ENCODE measurements around the gene BNC2.

The BNC2 gene

GRCh38 chr9:16716601-16717000 is 153.9 kb downstream of the BNC2 start:
- no peak overlapping the region for H3K4me3 ChIP-seq (replicated peaks in 1 of 2; ENCODE audit: low read depth in 2 of 2, low read length in 2 of 2)
- peak in 1 of 2 donors; percentile 60 for DNase-seq (ENCODE audit: low read depth in 2 of 2)
- TF ChIP-seq, protein P1, sequence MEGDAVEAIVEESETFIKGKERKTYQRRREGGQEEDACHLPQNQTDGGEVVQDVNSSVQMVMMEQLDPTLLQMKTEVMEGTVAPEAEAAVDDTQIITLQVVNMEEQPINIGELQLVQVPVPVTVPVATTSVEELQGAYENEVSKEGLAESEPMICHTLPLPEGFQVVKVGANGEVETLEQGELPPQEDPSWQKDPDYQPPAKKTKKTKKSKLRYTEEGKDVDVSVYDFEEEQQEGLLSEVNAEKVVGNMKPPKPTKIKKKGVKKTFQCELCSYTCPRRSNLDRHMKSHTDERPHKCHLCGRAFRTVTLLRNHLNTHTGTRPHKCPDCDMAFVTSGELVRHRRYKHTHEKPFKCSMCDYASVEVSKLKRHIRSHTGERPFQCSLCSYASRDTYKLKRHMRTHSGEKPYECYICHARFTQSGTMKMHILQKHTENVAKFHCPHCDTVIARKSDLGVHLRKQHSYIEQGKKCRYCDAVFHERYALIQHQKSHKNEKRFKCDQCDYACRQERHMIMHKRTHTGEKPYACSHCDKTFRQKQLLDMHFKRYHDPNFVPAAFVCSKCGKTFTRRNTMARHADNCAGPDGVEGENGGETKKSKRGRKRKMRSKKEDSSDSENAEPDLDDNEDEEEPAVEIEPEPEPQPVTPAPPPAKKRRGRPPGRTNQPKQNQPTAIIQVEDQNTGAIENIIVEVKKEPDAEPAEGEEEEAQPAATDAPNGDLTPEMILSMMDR (IDR thresholded peaks at IDR 0.05; ENCODE audit: low read depth, low read length) = no peak

- peak; percentile 56 to 67 for DNase-seq (ENCODE audit: low read depth in 2 of 2)
- TF ChIP-seq, protein P1 (IDR thresholded peaks at IDR 0.05; ENCODE audit: low read depth, low read length) = peak; percentile 0
- no peak overlapping the region for H3K4me3 ChIP-seq (replicated peaks in 1 of 2; ENCODE audit: low read depth in 2 of 2, low read length in 2 of 2)
Observed at GRCh38 chr9:16715404-16715803, 155.1 kb downstream of the BNC2 start.

DNA sequence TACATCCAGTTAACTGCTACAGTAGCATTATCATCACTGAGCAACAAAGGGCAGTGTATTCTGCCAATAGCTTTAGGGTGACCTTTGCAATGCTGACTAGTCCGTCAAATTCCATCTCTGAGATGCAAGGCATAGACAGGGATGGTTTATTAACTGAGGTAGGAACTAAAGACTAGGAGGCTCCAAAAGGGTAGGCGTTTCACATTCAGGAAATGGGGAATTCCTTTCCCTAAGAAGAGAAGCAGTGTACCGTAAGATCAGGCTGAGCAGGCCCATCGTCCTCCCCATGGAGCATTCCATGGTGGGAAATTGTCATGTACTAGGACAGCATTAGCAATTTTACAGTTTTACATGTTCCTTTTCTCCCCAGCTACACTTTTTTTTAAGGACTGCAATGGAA is 157.7 kb downstream of the BNC2 start:
- no peak for DNase-seq (ENCODE audit: low read depth in 2 of 2)
- H3K4me3 ChIP-seq (replicated peaks in 1 of 2; ENCODE audit: low read depth in 2 of 2, low read length in 2 of 2) = no peak overlapping the region
- TF ChIP-seq, protein P1 (IDR thresholded peaks at IDR 0.05; ENCODE audit: low read depth, low read length) = no peak

GRCh38 chr9:16710888-16711287 is 159.6 kb downstream of the BNC2 start:
- TF ChIP-seq, protein P1 (IDR thresholded peaks at IDR 0.05; ENCODE audit: low read depth, low read length) = no peak
- H3K4me3 ChIP-seq (replicated peaks in 1 of 2; ENCODE audit: low read depth in 2 of 2, low read length in 2 of 2) = no peak overlapping the region
- no peak for DNase-seq (ENCODE audit: low read depth in 2 of 2)

- TF ChIP-seq, protein P1 (IDR thresholded peaks at IDR 0.05; ENCODE audit: low read depth, low read length) = no peak
- no peak overlapping the region for H3K4me3 ChIP-seq (replicated peaks in 1 of 2; ENCODE audit: low read depth in 2 of 2, low read length in 2 of 2)
- DNase-seq (ENCODE audit: low read depth in 2 of 2) = no peak
Observed at GRCh38 chr9:16709924-16710323, 160.5 kb downstream of the BNC2 start.

- DNase-seq (ENCODE audit: low read depth in 2 of 2) = peak; percentile 21 to 37
- TF ChIP-seq, protein P1 (IDR thresholded peaks at IDR 0.05; ENCODE audit: low read depth, low read length) = no peak
Observed at GRCh38 chr9:16708656-16709435, 161.6 kb downstream of the BNC2 start.

More at GRCh38 chr9:16708656-16709435, 161.6 kb downstream of the BNC2 start:
- no peak overlapping the region for H3K4me3 ChIP-seq (replicated peaks in 1 of 2; ENCODE audit: low read depth in 2 of 2, low read length in 2 of 2)
